Activated B cell treated with CpG ODN at 0.5 μM for 24 hours (primary cell): ENCODE data around the gene LENEP. TPM values are rescaled to one million over a fixed set of nuclear protein-coding genes. Genes with fewer than 3 reads are reported as not detected.

Experiments
- ATAC-seq: fragments of 200-7000 bp; cut with Tn5 transposase; one replicate; pipeline ENCODE4 v1.10.0; 2021; ENCODE audit warnings: low read depth, mild to moderate bottlenecking, moderate library complexity
- CTCF ChIA-PET: fragments of 350-600 bp; sonication (Branson Sonifier 250); formaldehyde crosslinking; loops from one replicate; lab custom pipeline; 2021; ENCODE audit warnings: antibody characterized with exemption; lab: Charles Lee
- POLR2A ChIA-PET: fragments of 350-600 bp; sonication (Branson Sonifier 250); formaldehyde crosslinking; loops from one replicate; lab custom pipeline; 2021; ENCODE audit warnings: antibody characterized with exemption; lab: Charles Lee
- DNase-seq: peaks from one replicate; pipeline ENCODE4 v3.0.0; 2022
- H3K27ac Mint-ChIP-seq: one replicate; pipeline ENCODE4 v1.8.0; 2020; ENCODE audit warnings: mixed read lengths
- H3K27me3 Mint-ChIP-seq: one replicate; pipeline ENCODE4 v1.8.0; 2021; ENCODE audit warnings: mixed read lengths
- H3K36me3 Mint-ChIP-seq: one replicate; pipeline ENCODE4 v1.8.0; 2021; ENCODE audit warnings: low read depth, mixed read lengths
- H3K4me1 Mint-ChIP-seq: one replicate; pipeline ENCODE4 v1.8.0; 2021; ENCODE audit warnings: mixed read lengths
- H3K4me3 Mint-ChIP-seq: one replicate; pipeline ENCODE4 v1.8.0; 2020; ENCODE audit warnings: mild to moderate bottlenecking, mixed read lengths
- H3K9me3 Mint-ChIP-seq: one replicate; pipeline ENCODE4 v1.8.0; 2020; ENCODE audit warnings: mixed read lengths
- CTCF ChIP-seq: fragments of 200-600 bp; IDR thresholded peaks from one replicate; pipeline ENCODE4 v1.8.0; 2022; ENCODE audit warnings: antibody characterized with exemption, mild to moderate bottlenecking
- intact Hi-C: fragments of 100-400 bp; cut with micrococcal nuclease; formaldehyde crosslinking; loops from one replicate; pipeline ENCODE4 v1.15.1; 2024
- total RNA-seq: library from RNA; stranded (reverse); gene quantifications from 2 replicates; pipeline ENCODE4 v1.2.3, GENCODE V29; 2022

Gene LENEP
- total RNA-seq, 1 donor from 2014 or later: 1.8 TPM

DNA sequence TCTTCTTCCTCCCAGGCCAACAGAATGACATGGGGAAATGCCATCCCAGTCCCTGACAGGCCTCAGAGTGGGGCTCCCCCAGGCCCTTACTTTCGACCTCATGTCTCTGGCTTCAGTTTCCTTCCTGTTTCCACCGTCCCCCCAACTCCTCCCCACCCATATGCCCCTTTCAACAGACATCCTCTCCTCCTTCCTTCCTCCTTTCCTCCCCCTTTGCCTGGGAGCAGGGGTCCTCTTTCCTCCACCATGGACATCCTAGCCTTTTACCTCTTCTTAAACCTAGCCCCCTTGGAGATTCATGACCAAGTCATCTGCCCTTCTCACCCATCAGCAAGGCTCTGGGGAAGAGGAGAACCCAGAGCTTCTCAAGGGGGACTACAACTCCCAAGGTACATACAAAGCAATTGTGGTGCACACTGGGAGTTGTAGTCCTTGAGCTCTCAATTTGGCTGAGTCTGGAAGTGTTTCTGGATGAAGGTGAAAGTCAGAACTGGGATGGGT lies 13.3 kb downstream of the LENEP start:
- Mint-ChIP-seq H3K4me1 (peaks cover 78% of the 10 kb centered on the region), H3K27me3 (no peaks in the 10 kb centered on the region), H3K36me3 (peaks cover 14% of the 10 kb centered on the region), H3K9me3 (no peaks in the 10 kb centered on the region), H3K4me3 (peak overlapping the region; percentile 75), H3K27ac (peak overlapping the region; percentile 88)
- CTCF ChIA-PET: interaction anchor here (0.6 to 1.9 kb wide), 4 partner anchors 10 to 62 kb away, joined by 3 to 11 read pairs (median 3); partner anchors contain the start of gene LENEP
- POLR2A ChIA-PET: interaction anchor here (0.6 to 2.4 kb wide), 8 partner anchors 9 to 70 kb away, joined by 3 to 17 read pairs (median 6); partner anchors contain the start of genes CKS1B, FLAD1 and PMVK
- no peak for TF ChIP-seq CTCF
- peak; percentile 29 for ATAC-seq
- DNase-seq: no peak
- intact Hi-C loops: loop anchor here (1.0 kb wide), 1 partner anchor 11 kb away; no protein-coding TSS in a partner anchor

DNA sequence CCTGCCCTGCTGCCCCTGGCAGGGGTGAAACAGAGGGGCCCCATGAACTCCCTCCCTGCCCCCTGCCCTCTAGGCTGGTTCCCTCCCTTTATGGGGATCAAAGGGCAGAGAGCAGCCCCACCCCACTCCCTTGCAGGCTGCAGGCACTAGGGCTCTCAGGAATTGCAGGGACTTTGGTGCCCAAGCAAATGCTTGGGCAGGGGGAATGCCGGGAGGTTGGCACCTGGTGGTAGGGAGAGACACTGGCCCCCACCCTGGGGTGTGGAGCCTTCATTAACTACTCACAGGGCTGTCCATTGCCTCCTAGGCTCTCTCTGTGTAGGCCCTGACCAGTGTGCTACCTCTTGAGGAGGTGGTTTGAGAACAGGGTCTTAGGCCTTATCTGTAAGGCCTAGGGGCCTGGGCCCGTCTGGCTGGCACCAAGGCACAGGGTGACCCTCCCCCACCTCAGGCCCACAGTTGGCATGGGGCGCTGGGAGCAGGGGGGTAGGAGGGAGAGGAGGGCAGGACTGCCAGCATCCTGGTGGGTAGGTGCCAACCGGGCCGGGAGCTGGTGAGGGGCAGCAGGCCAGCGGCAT lies 14.0 kb downstream of the LENEP start:
- Mint-ChIP-seq H3K9me3 (no peaks in the 10 kb centered on the region), H3K27ac (no peak overlapping the region), H3K4me1 (peaks cover 84% of the 10 kb centered on the region), H3K27me3 (no peaks in the 10 kb centered on the region), H3K4me3 (no peak overlapping the region), H3K36me3 (peaks cover 11% of the 10 kb centered on the region)
- ChIA-PET POLR2A (interaction anchor here (0.6 to 2.4 kb wide), 9 partner anchors 8 to 71 kb away, joined by 3 to 17 read pairs (median 5); partner anchors contain the start of genes CKS1B, FLAD1 and PMVK), CTCF (interaction anchor here (1.1 to 1.9 kb wide), 2 partner anchors 10 to 14 kb away, joined by 3 to 11 read pairs; partner anchors contain the start of gene LENEP)
- intact Hi-C loops: no loop called here
- ATAC-seq (no peak), DNase-seq (no peak)
- no peak for TF ChIP-seq CTCF

- DNase-seq (no peak), ATAC-seq (no peak)
- H3K27ac Mint-ChIP-seq: no peak overlapping the region
- intact Hi-C loops: no loop called here
- H3K4me1 Mint-ChIP-seq: peaks cover 93% of the 10 kb centered on the region
- ChIA-PET CTCF (interaction anchor here (1.1 kb wide), 1 partner anchor 15 kb away, joined by 3 read pairs; the partner anchor contains the start of gene LENEP), POLR2A (interaction anchor here (1.1 to 2.4 kb wide), 3 partner anchors 9 to 72 kb away, joined by 3 to 17 read pairs (median 5); partner anchors contain the start of genes CKS1B and PMVK)
- peaks cover 8% of the 10 kb centered on the region for H3K36me3 Mint-ChIP-seq
- H3K9me3 Mint-ChIP-seq: no peaks in the 10 kb centered on the region
- no peaks in the 10 kb centered on the region for H3K27me3 Mint-ChIP-seq
- TF ChIP-seq CTCF: no peak
- no peak overlapping the region for H3K4me3 Mint-ChIP-seq
Measured at GRCh38 chr1:155008015-155008941, 14.9 kb downstream of the LENEP start.

DNA sequence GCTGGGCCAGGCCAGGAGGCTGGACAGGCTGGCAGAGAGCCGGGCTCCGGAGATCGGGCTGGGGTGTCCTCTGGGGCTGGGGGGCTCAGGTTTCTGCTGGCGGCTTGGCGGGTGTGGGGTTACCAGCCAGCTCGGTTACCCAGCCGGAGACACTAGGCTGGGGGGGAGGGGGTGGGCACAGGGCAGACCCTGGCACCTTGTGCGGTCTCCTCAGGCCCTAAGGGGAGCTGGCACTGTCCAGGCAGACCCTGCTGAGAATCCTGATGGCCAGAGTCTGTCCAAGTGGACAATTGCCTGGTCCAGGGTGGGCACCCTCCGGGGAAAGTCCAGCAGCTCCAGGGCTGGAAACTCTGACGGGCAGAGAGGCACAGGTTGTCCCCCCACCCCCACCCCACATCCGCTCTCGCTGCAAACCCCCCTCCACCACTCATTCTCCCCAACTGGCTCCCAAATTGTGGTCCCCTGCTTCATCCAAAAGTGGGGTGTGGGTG lies 15.9 kb downstream of the LENEP start:
- ChIA-PET CTCF (no interaction called here), POLR2A (no interaction called here)
- H3K36me3 Mint-ChIP-seq: peaks cover 9% of the 10 kb centered on the region
- intact Hi-C loops: no loop called here
- H3K4me1 Mint-ChIP-seq: peaks cover 95% of the 10 kb centered on the region
- DNase-seq (no peak), ATAC-seq (no peak)
- H3K4me3 Mint-ChIP-seq: no peak overlapping the region
- peak overlapping the region; percentile 64 for H3K27ac Mint-ChIP-seq
- H3K9me3 Mint-ChIP-seq: no peaks in the 10 kb centered on the region
- TF ChIP-seq CTCF: no peak
- no peaks in the 10 kb centered on the region for H3K27me3 Mint-ChIP-seq
